GM23248 (cell line): Measurements from ENCODE around the gene NSG2.

Source experiments
- EZH2 ChIP-seq: fragments of 200-600 bp; sonication (generic); IDR thresholded peaks from 2 replicates; pipeline ENCODE4 v1.6.1; 2018; ENCODE audit warnings: antibody characterized with exemption, mild to moderate bottlenecking; ENCODE audit not compliant: insufficient read depth, poor library complexity, severe bottlenecking
- EZH2phosphoT487 ChIP-seq: fragments of 200-600 bp; sonication (generic); IDR thresholded peaks from 2 replicates; pipeline ENCODE4 v1.6.1; 2018; ENCODE audit warnings: antibody characterized with exemption, moderate library complexity, mild to moderate bottlenecking, low read depth; ENCODE audit not compliant: insufficient read depth

DNA sequence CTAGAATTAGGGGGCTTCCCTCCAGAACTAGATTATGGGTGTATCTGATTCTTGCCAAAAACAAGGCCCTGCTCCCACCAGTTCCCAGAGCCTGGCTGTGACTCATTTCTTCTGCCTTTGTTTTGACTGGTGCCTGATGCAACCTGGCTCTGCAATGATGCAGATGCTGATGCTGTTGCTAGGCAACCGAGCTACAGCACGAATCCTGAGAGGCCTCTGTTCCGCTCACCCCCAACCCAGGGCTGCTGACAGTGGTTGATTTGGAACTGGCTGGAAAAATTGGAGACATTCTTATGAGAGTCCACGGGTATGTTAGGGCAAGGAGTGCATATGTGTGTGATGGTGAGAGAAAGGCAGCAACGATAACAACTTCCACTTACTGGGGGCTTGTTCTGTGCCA is 100.3 kb downstream of the NSG2 start:
- TF ChIP-seq EZH2phosphoT487 = no peak
- no peak for TF ChIP-seq EZH2
